Right lobe of liver (tissue), 4 donors: Measurements from ENCODE around the gene GRID1.

Experiments used
- POLR2A ChIP-seq: fragments of 450-650 bp; IDR thresholded peaks from one replicate; pipeline ENCODE4 v1.6.1; 2017; ENCODE audit warnings: antibody characterized with exemption, mild to moderate bottlenecking
- TF ChIP-seq, protein P1 (sequence below), 4 donors: fragments of 200-600 bp in 3 of 4; fragments of 450-650 bp in 1 of 4; IDR thresholded peaks; one replicate each; pipeline versions ENCODE4 v1.5.1 to v1.8.0; 2016 to 2022; ENCODE audit warnings: antibody characterized with exemption in 4 of 4, mild to moderate bottlenecking in 2 of 4
- donor health status: DM: no; HTN: no; CAD: no.
- donor health status: DM: no; HTN: no; CAD: no.
- donor health status: DM: no; HTN: yes; CAD: no.

DNA sequence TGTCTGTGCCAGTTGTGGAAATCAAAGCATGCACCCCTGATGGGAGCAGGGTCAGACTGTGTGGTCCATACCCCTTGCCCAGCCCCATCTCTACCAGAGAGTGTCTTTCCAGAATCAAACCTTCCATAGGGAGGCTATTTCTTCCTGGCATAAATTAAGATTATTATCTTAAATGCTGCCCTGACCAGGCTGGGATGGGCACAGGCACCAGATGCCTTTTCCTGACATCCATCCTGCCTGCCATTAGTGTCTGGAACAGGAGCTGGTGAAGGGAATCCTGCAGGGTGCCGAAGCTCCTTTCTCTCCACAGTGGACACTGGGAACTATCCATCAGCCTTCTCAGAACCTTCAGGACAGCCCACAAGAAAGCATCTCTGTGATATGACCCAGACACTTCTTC, 296.3 kb downstream of the GRID1 start:
- TF ChIP-seq, protein P1, sequence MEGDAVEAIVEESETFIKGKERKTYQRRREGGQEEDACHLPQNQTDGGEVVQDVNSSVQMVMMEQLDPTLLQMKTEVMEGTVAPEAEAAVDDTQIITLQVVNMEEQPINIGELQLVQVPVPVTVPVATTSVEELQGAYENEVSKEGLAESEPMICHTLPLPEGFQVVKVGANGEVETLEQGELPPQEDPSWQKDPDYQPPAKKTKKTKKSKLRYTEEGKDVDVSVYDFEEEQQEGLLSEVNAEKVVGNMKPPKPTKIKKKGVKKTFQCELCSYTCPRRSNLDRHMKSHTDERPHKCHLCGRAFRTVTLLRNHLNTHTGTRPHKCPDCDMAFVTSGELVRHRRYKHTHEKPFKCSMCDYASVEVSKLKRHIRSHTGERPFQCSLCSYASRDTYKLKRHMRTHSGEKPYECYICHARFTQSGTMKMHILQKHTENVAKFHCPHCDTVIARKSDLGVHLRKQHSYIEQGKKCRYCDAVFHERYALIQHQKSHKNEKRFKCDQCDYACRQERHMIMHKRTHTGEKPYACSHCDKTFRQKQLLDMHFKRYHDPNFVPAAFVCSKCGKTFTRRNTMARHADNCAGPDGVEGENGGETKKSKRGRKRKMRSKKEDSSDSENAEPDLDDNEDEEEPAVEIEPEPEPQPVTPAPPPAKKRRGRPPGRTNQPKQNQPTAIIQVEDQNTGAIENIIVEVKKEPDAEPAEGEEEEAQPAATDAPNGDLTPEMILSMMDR (IDR thresholded peaks at IDR 0.05), result no peak
- no peak for TF ChIP-seq POLR2A
